ENCODE measurements around the gene DOLK.
"Not testable (repeated sequence)": the region's sequence is repeated elsewhere in the genome, so short reads cannot be mapped to it uniquely, and the experiment has no call there.

DOLK gene

DNA sequence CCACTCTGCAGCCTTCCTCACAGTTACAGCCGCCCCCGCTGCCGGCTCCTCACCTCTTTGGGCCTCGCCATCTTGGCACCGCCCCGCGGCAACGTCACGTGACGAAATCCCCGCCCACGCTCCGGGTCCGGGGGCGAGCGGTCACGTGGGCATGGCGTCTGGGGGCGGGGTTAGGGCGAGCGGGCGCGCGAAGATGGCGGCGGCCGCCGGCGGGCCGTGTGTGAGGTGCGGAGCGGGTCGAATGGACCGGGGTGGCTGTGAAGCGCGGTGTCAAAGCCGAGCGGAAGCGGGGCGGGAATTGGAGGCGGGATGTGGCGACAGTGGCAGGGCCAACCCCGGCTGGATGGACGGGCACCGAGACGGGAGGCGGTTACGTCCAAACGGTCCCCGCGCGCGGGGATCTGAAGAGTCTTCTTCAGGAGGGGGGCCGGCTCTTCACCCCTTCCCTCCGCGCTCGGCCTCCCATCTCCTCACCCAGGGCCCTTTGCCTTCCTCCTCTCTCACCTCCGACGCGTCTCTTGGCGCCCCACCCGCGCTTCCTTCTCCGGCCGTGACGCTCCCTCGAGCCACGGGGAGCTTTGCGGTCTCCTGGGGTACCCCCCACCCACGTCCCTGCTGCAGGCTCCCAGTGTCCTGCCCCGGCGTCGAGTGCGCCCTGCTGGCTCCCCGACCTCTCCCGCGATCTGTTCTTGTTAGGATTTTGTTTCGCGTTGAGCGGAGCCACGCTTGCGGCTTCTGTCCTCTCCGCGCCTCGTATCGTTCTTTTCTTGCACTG, at the start of gene DOLK, which contains the start of gene NUP188:
TSS of gene DOLK (minus strand) at position 77 of the 775 bp plus-strand sequence. CDS start 300 bp downstream, outside the sequence.
TSS of gene NUP188 (plus strand) at position 173 of the 775 bp plus-strand sequence. CDS start at position 194, 21 bp downstream.
- DNase-seq = peak; percentile 74

DNA sequence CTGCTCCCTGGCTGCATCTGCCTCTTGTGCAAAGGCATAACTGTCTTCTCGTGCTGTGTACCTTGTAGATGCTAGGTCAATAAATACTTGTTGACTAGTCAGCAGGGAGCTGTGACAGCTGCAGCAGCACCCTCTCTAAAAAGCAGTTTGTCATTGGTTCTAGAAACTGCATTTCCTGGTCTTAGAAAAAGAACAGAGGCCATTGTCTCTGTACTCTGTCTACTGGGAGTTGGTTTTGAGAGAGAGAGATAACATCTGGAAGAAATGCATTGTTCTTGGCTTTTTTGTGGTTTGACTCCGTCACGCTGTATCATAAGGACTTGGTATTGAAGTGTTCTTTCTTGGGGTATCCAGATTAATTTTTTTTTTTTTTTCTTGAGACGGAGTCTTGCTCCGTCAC, 48.4 kb upstream of the DOLK start:
- no peak for DNase-seq

DNA sequence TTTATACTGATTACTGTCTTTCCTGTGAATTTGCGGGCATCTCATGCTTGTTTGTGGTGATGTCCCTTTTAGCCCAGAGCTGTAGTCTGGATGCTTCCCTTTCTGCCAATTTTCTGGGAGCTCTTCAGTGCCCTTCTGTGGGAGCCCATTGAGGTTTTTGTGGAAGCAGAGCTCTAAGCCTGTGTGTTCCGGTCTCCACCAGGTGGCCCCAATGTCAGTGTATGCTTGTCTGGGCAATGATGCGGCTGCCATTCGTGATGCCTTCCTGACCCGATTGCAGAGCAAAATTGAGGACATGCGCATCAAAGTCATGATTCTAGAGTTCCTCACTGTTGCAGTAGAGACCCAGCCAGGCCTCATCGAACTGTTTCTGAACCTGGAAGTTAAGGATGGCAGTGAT, 45.6 kb upstream of the DOLK start:
- no peak for DNase-seq

DNA sequence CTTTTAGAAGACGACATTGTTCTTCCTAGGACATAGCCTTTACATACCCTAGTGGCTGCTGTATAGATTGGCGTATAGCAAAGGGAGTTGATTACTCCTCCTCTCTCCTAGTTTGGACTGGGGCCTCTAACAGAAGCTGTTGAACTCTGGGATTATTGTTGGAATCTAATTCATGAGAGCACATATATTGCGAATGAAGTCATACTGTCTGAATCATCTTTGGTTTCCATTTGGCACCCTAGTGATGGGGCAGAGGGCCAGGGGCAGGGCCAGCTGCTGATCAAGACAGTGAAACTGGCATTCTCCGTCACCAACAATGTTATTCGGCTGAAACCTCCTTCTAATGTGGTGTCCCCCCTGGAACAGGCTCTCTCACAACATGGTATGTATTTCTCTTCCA, 40.4 kb upstream of the DOLK start:
- DNase-seq = no peak

DNA sequence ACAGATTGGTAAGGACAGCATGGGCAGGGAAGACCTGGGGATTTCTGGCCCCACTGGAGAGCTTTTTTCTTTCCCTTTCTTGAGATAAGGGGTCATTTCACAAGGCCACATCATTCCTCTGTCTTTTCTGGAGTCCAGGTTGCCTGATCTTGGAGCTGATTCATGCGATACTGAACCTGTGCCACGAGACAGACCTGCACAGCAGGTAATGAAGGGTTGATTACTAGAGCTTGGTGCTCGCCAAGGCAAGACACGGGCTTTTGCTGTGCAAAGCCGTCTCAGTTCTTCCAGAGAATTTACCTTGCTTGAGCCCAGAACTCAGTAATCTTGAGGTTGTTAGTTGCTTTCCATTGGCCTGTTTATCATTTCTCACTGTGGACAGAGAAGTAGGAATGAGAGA, 39.3 kb upstream of the DOLK start:
- no peak for DNase-seq

DNA sequence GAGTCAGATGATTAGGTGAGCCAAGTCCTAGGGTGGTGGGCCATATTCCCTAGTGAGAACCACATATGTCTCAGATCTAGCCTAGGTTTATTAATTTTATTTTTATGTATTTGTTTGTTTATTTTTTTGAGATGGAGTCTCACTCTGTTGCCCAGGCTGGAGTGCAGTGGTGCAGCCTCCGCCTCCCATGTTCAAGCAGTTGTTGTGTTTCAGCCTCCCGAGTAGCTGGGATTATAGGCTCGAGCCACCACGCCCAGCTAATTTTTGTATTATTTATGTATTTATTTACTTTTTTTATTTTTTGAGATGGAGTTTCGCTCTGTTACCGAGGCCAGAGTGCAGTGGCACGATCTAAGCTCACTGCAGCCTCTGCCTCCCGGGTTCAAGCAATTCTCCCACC, 36.1 kb upstream of the DOLK start:
- DNase-seq = no peak

DNA sequence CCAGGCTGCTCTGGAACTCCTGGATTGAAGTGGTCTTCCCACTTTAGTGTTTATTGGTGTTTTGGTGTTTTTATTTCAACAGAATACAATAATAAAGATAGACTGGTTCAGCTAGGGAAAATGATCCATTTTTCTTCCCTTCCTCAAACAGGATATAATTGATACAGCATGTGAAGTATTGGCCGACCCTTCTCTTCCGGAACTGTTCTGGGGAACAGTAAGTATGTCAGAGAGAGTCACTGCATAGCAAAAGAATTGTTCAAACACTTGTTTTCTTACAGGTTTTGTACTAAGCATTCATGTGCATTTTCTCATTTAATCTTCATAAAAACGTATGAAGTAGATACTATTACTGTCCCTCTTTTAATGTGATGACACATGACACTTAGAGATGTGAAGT, 31.7 kb upstream of the DOLK start:
- DNase-seq = no peak

DNA sequence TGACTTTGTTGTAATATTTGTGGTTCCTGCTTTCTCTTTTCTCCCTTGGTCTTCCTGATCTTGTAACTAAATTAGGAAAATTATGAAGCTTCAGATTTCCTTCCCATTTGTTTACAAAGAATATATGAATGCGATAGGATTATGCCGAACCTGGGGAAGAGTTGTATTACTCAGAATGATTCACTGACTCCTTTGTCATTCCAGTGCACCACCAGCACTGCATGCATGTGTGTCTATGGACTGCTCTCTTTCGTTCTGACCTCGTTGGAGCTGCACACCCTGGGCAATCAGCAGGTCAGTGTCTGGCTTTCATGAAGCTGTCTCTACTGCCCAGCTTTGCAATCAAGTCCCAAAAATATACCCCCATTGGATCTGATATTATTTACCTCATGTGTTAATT, 25.6 kb upstream of the DOLK start:
- DNase-seq = no peak

DNA sequence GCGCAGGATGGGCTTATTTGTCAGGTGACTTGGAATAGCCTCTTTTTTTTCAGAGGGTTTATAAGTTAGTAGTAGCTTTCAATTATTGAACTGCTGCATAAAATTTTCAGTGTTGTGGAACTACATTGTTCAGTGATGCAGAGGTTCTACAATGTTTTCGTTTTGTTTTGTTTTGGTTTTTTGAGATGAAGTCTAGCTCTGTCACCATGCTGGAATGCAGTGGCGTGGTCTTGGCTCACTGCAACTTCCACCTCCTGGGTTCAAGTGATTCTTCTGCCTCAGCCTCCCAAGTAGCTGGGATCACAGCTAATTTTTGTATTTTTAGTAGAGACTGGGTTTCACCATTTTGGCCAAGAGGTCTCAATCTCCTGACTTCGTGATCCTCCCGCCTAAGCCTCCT, 22.1 kb upstream of the DOLK start:
- no peak for DNase-seq

DNA sequence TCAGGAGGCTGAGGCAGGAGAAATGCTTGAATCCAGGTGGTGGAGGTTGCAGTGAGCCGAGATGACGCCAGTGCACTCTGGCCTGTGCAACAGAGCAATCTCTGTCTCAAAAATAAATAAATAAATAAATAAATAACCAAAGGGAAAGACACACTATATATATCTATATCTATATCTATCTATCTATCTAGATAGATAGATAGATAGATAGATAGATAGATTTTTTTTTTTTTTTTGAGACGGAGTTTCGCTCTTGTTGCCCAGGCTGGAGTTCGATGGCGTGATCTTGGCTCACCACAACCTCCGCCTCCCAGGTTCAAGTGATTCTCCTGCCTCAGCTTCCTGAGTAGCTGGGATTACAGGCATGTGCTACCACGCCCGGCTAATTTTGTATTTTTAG, 14.0 kb upstream of the DOLK start:
- DNase-seq = not testable (repeated sequence)

DNA sequence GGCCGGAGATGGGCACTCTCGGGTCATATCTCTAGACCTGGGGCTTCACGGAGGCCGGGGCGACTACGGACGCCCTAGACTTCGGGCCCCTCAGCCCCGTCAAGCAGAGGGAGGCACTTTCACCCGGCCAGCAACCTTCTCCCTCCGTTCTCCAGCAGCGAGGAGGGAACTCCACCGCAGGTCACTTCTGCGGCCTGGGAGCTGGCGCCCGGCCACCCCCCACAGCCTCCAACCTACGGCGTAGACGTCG, 201 bp downstream of the DOLK start:
- DNase-seq = no peak

DNA sequence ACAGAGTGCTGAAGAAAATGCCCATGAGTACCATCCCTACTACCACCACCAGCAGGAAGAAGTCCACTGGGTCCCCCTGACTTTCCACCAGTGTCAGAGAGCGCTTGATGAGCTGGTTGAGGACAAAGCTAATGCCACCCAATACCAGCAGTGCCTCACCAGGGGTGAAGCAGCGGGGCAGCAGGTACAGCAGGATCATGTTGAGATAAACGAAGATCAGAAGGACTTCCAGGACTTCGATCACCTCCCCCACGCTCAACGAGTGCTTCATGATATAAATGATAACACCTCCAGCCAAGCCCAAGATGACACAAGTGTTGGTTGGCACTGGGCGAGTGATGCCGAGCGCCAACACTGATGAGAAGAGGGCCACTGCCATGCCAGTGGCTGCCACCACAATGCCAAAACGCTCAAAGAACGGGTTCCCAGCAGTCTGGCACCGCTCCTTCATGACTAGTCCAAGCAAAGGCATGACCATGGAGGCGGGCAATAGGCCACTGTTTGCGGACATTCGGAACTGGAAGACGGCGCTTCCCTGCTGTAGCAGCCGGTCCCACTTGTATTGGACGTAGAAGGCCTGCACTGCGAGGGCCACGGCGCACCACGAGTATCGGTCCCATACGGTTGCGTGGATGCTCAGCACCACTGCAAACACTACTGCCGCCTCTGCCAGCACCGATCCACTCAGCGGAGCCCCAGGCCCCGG, 679 bp downstream of the DOLK start:
- peak; percentile 38 for DNase-seq

DNA sequence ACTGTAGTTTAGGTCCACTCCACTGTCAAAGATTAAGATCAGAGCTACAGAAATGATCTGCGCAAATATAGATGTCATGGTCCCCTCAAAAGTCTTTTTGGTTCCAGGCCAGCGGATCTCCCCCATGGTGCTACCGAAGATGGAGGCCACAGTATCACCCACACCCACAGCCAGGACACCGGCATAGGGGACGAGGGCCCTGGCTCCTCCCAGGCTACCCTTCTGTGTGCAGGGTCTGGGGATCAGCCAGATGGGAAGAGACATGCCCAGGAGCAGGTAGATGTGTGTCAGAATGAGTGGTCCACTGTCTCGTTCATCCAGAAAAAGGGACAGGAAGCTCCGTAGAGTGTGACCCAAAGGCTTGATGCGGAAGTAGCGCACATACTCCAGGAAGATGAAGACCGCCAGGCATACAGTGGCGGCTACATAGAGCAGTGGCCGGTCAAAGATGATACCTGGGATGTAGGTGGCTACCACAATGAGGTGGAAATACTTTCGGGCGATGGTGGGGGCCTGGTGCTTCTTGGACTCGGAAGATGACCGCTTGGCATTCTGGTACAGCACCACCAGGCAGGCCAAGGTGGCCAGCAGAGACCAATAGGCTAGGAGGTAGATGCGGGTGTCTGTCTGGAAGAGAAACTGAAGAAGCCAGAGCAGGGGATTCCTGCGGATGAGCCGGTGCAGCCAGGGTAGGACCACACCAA, 1.5 kb downstream of the DOLK start:
- no peak for DNase-seq

DNA sequence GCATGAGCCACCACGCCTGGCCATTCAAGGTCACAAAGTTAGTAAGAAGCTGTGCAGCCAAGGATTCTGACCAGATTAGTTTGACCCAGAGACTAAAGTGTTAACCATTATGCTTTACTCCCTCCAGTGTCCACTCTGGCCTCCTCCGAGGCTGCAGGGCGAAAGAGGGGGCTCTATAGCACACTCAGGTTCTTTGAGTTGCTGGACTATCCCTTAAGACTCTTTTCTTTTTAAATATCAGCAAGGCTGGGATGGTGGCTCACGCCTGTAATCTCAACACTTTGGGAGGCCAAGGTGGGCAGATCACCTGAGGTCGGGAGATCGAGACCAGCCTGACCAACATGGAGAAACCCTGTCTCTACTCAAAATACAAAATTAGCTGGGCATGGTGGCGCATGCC, 2.4 kb downstream of the DOLK start:
- not testable (repeated sequence) for DNase-seq

DNA sequence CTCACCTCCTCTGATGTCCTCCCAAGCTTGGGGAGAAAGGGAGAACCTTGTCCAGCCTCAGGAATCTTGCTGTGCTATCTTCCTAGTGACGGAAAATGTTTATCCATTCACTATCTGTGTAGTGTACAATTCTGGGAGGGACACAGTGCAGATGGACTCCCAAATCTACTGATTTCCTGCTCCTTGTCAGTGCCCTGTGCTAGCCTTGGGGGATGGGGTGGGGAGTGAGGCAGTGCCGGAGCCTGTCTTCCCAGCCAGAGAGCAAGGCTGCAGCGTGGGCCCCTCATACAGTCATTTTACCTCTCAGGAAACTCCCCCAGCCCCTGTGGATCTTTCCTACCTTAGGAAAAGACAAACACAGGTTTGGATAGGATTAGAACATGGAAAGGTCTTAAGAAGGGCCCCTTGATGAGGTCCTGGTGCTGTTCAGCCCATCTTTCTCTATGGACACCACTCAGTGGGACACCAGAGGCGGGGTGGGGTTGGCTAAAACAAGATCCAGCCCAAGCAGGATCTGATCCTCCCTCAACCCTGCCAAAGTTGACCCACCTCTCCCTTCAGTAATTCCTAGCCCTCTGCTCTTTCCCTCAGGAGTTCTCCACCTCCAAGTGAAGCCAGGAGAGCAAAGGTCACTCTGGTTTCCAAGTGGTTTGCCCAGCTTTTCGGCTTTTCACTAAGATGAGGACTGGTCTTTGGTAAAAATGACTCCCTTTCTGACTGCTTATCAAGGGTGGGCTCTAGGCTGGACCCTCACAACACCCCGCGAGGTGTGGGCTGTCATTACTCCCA, 3.4 kb downstream of the DOLK start:
- no peak for DNase-seq

DNA sequence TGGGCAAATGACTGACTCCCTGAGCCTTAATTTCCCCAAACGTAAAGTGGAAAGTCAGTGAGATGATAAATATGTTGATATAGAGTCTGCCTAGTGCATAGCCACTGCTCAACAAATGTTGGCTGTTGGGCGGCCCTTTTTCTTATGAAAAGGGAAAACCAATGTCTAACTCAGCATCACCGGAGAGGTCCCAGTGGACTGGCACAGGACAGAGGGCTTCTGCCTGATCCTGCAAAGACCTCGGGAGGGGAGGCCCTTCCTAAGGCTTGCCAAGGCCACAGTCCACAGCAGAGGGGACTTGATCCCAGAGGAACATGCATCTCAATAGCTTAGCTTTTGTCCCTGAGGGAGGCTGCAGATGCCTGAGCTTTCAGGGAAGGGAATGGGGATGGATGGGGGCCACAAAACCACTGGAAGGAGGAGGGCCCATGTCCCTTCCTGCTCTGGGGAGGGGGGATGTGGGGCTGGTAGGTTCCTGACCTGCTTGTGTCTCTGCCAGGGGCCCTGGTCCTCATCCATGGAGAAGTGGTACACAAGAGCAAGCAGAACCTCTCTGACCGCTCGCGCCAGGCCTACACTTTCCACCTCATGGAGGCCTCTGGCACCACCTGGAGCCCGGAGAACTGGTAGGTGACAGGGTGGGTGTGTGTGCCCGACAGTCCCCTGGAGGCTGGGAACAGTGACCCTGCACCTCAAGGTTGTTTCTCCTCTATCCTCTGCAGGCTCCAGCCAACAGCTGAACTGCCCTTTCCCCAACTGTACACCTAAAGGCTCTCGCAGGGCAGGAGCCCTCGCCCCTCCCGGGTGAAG, 6.3 kb downstream of the DOLK start:
- DNase-seq = no peak

DNA sequence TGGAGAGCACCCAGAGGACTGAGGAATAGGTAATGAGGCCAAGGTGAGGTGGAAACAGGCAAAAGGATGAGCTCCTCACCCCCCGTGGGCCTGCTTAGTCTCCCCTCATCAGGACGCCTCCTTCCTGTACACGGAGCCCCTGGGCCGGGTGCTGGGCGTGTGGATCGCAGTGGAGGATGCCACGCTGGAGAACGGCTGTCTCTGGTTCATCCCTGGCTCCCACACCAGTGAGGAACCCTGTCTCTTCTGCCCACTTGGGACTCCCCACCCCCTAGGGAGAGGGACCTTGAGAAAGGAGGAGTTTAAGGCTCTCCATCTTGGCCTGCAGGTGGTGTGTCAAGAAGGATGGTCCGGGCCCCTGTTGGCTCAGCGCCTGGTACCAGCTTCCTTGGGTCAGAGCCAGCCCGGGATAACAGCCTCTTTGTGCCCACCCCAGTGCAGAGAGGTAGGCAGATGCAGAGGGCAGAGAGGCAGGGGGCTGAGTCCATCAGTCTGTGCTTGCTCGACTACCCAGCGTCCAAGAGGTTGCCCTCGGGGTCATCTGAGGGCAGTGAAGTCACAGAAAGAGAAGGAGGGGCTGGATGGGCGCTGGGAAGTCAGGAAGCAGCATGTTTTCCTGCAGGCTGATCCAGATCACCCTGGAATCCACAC, 7.0 kb downstream of the DOLK start:
- no peak for DNase-seq

DNA sequence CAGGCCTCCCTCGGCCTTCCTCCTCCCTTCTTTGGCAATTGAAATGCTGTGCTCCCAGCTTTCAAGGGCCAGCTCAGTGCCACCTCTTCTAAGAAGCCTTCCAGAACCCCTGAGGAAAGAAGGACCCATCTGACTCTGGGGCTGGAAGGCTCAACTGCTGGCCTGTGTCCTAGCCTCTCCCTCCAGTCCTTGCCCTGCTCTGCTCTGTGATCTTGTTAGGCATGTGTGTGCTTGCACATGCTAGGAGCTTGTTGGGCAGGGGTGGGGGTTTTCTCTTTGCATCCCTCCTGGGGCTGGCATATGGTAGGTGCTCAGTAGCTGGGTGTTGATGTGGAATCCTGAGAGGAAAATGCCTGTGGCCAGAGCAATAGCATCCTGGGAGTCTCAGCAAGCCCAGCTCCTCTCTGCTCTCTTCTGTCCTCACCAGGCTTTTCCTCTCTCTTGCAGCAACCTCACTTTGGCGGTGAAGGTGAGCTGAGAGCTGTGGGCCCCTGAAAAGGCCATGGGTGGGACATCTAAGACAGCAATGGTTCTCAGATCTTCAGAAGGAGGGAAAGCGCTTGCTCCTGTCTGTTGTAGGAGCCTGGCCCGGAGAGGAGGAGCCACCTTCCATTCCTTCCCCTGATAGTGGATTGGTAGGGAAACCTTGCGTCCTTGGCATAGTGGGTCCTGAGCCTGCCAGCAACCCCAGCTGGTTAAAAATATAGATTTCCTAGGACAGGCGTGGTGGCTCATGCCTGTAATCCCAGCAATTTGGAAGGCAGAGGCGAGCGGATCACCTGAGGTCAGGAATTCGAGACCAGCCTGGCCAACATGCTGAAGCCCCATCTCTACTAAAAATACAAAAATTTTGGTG, 9.9 kb downstream of the DOLK start:
- DNase-seq = no peak

DNA sequence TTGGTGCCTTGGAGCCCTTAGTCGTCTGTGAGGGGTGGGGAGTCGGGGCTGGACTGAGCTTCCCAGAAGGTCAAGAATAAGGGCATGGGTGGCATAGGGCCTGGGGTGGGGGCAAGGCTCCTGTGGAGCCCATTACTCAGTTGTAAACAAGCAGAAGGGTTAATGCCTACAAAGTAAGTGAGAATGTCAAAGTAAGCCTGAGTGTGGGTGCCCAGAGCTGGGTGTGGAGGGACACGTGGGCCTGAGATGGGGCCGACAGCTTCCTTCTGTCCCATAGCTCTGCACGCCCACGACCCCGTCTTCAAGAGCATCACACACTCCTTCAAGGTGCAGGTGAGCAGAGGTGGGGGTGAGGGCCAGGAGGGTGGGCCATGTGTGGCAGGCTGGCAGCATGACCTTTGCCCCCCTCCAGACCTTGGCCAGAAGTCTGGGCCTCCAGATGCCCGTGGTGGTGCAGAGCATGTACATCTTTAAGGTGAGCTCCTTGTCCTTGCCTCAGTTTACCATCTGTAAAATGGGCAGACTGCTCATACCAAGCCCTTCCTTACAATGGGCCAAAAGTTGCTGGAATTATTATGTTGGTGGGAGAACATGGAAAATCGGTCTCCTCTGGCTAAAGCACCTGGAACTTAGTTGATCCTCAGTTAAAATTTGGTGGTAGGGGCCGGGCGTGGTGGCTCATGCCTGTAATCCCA, 11.1 kb downstream of the DOLK start:
- no peak for DNase-seq

DNA sequence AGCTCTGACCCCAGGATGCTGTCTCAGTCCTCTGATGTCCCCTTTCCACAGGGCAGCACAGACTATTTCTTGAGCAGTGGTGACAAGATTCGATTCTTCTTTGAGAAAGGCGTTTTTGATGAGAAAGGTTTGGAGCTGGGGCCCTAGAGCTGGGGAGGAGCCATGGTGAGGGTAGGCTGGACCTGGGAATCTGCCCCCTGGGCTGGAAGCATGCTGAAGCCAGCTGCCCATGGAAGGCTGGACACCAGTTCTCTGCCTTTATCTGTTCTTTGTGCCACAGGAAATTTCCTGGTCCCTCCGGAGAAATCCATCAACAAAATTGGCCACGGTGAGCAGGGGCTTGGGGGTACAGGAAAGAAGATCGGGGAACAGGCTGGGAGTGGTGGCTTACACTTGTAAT, 13.7 kb downstream of the DOLK start:
- no peak for DNase-seq

Measured in NCI-H2029 treated with DMSO at 0.1 percent for 48 hours (cell line).